Measurements from ENCODE around the gene APEH. TPM values are rescaled to one million over a fixed set of nuclear protein-coding genes. Genes with fewer than 3 reads are reported as not detected.

The APEH gene
- total RNA-seq, 1 donor from 2014 or later = 105 TPM

GRCh38 chr3:49671291-49672288 lies 2.6 kb upstream of the APEH start:
- H3K4me1 Mint-ChIP-seq (ENCODE audit: unreplicated experiment) = peaks cover 40% of the 10 kb centered on the region
- H3K27ac Mint-ChIP-seq (ENCODE audit: unreplicated experiment) = peak overlapping the region; percentile 54
- peak; percentile 88 for TF ChIP-seq CTCF (IDR thresholded peaks at IDR 0.05)
- no peaks in the 10 kb centered on the region for H3K27me3 Mint-ChIP-seq (ENCODE audit: unreplicated experiment)
- no peak for DNase-seq (ENCODE audit: extremely low spot score, unreplicated experiment)
- H3K36me3 Mint-ChIP-seq (ENCODE audit: unreplicated experiment) = no peaks in the 10 kb centered on the region
- no peaks in the 10 kb centered on the region for H3K9me3 Mint-ChIP-seq (ENCODE audit: unreplicated experiment)
- peak overlapping the region; percentile 59 for H3K4me3 Mint-ChIP-seq (ENCODE audit: unreplicated experiment)

- Mint-ChIP-seq H3K36me3 (ENCODE audit: unreplicated experiment) (peaks cover 2% of the 10 kb centered on the region), H3K27ac (ENCODE audit: unreplicated experiment) (peak overlapping the region; percentile 99), H3K27me3 (ENCODE audit: unreplicated experiment) (no peaks in the 10 kb centered on the region), H3K9me3 (ENCODE audit: unreplicated experiment) (no peaks in the 10 kb centered on the region), H3K4me3 (ENCODE audit: unreplicated experiment) (peak overlapping the region; percentile 91), H3K4me1 (ENCODE audit: unreplicated experiment) (peaks cover 30% of the 10 kb centered on the region)
- no peak for DNase-seq (ENCODE audit: extremely low spot score, unreplicated experiment)
- TF ChIP-seq CTCF (IDR thresholded peaks at IDR 0.05) = no peak
Observed at GRCh38 chr3:49673121-49673714, 933 bp upstream of the APEH start.

- no peak for TF ChIP-seq CTCF (IDR thresholded peaks at IDR 0.05)
- H3K4me1 Mint-ChIP-seq (ENCODE audit: unreplicated experiment) = peaks cover 17% of the 10 kb centered on the region
- peak overlapping the region; percentile 91 for H3K4me3 Mint-ChIP-seq (ENCODE audit: unreplicated experiment)
- H3K9me3 Mint-ChIP-seq (ENCODE audit: unreplicated experiment) = no peaks in the 10 kb centered on the region
- peak overlapping the region; percentile 31 for H3K27ac Mint-ChIP-seq (ENCODE audit: unreplicated experiment)
- H3K36me3 Mint-ChIP-seq (ENCODE audit: unreplicated experiment) = peaks cover 4% of the 10 kb centered on the region
- no peak for DNase-seq (ENCODE audit: extremely low spot score, unreplicated experiment)
- no peaks in the 10 kb centered on the region for H3K27me3 Mint-ChIP-seq (ENCODE audit: unreplicated experiment)
Observed at GRCh38 chr3:49674497-49674983, 389 bp downstream of the APEH start.

GRCh38 chr3:49675912-49676311 lies 1.8 kb downstream of the APEH start:
- no peaks in the 10 kb centered on the region for H3K9me3 Mint-ChIP-seq (ENCODE audit: unreplicated experiment)
- H3K4me1 Mint-ChIP-seq (ENCODE audit: unreplicated experiment) = peaks cover 17% of the 10 kb centered on the region
- TF ChIP-seq CTCF (IDR thresholded peaks at IDR 0.05) = no peak
- DNase-seq (ENCODE audit: extremely low spot score, unreplicated experiment) = no peak
- peaks cover 14% of the 10 kb centered on the region for H3K36me3 Mint-ChIP-seq (ENCODE audit: unreplicated experiment)
- H3K27ac Mint-ChIP-seq (ENCODE audit: unreplicated experiment) = no peak overlapping the region
- no peaks in the 10 kb centered on the region for H3K27me3 Mint-ChIP-seq (ENCODE audit: unreplicated experiment)
- H3K4me3 Mint-ChIP-seq (ENCODE audit: unreplicated experiment) = no peak overlapping the region

Data from osteocyte (in vitro differentiated cells).